WTC11 (cell line): ENCODE results near the gene RAB8B. TPM values are rescaled to one million over a fixed set of nuclear protein-coding genes. Genes with fewer than 3 reads are reported as not detected.

Source experiments
- ATF1 ChIP-seq: sonication (generic); formaldehyde crosslinking; IDR thresholded peaks from 2 replicates; pipeline ENCODE4 v1.8.1; 2023; ENCODE audit warnings: mild to moderate bottlenecking, moderate library complexity, missing genetic modification reagents
- ATF2 ChIP-seq: sonication (generic); formaldehyde crosslinking; IDR thresholded peaks from 2 replicates; pipeline ENCODE4 v1.8.1; 2022; ENCODE audit warnings: low read depth, missing genetic modification reagents, borderline replicate concordance
- CBFB ChIP-seq: sonication (generic); formaldehyde crosslinking; IDR thresholded peaks from 2 replicates; pipeline ENCODE4 v1.8.1; 2022; ENCODE audit warnings: mild to moderate bottlenecking, low read depth, missing genetic modification reagents
- CDX4 ChIP-seq: fragments of 250-450 bp; sonication (Bioruptor Pico); IDR thresholded peaks from 2 replicates; pipeline ENCODE4 v1.9.0; 2021; ENCODE audit warnings: moderate library complexity, mild to moderate bottlenecking, inconsistent platforms, borderline replicate concordance
- CREB1 ChIP-seq: sonication (generic); formaldehyde crosslinking; IDR thresholded peaks from 2 replicates; pipeline ENCODE4 v1.8.0; 2023; ENCODE audit warnings: mild to moderate bottlenecking, missing genetic modification reagents
- EMX1 ChIP-seq: fragments of 250-450 bp; sonication (Bioruptor Pico); IDR thresholded peaks from 2 replicates; pipeline ENCODE4 v1.8.0; 2021; ENCODE audit warnings: mild to moderate bottlenecking
- ESRRA ChIP-seq: sonication (generic); formaldehyde crosslinking; IDR thresholded peaks from 2 replicates; pipeline ENCODE4 v1.8.1; 2022; ENCODE audit warnings: mild to moderate bottlenecking, missing genetic modification reagents, borderline replicate concordance
- ETV6 ChIP-seq: sonication (generic); formaldehyde crosslinking; IDR thresholded peaks from 2 replicates; pipeline ENCODE4 v1.8.1; 2022; ENCODE audit warnings: mild to moderate bottlenecking, missing genetic modification reagents
- GTF2I ChIP-seq: fragments of 250-450 bp; sonication (Bioruptor Pico); conservative IDR thresholded peaks from 2 replicates; pipeline ENCODE4 v1.4.0; 2021; ENCODE audit warnings: mild to moderate bottlenecking
- HMGA2 ChIP-seq: fragments of 250-450 bp; sonication (Bioruptor Pico); IDR thresholded peaks from 2 replicates; pipeline ENCODE4 v1.4.0; 2021; ENCODE audit warnings: mild to moderate bottlenecking, moderate library complexity
- IRF2 ChIP-seq: sonication (generic); formaldehyde crosslinking; IDR thresholded peaks from 2 replicates; pipeline ENCODE4 v1.8.0; 2022; ENCODE audit warnings: low read depth, missing genetic modification reagents, borderline replicate concordance
- JUN ChIP-seq: sonication (generic); formaldehyde crosslinking; IDR thresholded peaks from 2 replicates; pipeline ENCODE4 v1.8.0; 2023; ENCODE audit warnings: mild to moderate bottlenecking, missing genetic modification reagents
- MXD4 ChIP-seq: fragments of 250-450 bp; sonication (Bioruptor Pico); IDR thresholded peaks from 2 replicates; pipeline ENCODE4 v1.8.0; 2021; ENCODE audit warnings: mild to moderate bottlenecking, moderate library complexity, borderline replicate concordance
- NFE2L1 ChIP-seq: sonication (generic); formaldehyde crosslinking; IDR thresholded peaks from 2 replicates; pipeline ENCODE4 v1.8.1; 2023; ENCODE audit warnings: missing genetic modification reagents
- RELA ChIP-seq: sonication (generic); formaldehyde crosslinking; IDR thresholded peaks from 2 replicates; pipeline ENCODE4 v1.8.1; 2022; ENCODE audit warnings: missing genetic modification reagents, mild to moderate bottlenecking, borderline replicate concordance
- RORB ChIP-seq: fragments of 250-450 bp; sonication (Bioruptor Pico); IDR thresholded peaks from 2 replicates; pipeline ENCODE4 v1.9.0; 2021; ENCODE audit warnings: mild to moderate bottlenecking
- SMAD4 ChIP-seq: sonication (generic); formaldehyde crosslinking; IDR thresholded peaks from 2 replicates; pipeline ENCODE4 v1.8.0; 2022; ENCODE audit warnings: mild to moderate bottlenecking, missing genetic modification reagents
- TEAD1 ChIP-seq: sonication (generic); formaldehyde crosslinking; IDR thresholded peaks from 2 replicates; pipeline ENCODE4 v1.8.0; 2022; ENCODE audit warnings: mild to moderate bottlenecking, missing genetic modification reagents
- TEAD4 ChIP-seq: sonication (generic); formaldehyde crosslinking; IDR thresholded peaks from 2 replicates; pipeline ENCODE4 v1.8.0; 2022; ENCODE audit warnings: mild to moderate bottlenecking, missing genetic modification reagents
- USF1 ChIP-seq: sonication (generic); formaldehyde crosslinking; IDR thresholded peaks from 2 replicates; pipeline ENCODE4 v1.8.0; 2022; ENCODE audit warnings: mild to moderate bottlenecking, missing genetic modification reagents
- ZBTB21 ChIP-seq: sonication (generic); formaldehyde crosslinking; IDR thresholded peaks from 2 replicates; pipeline ENCODE4 v1.8.1; 2023; ENCODE audit warnings: mild to moderate bottlenecking, missing genetic modification reagents, borderline replicate concordance
- ZNF121 ChIP-seq: sonication (generic); formaldehyde crosslinking; IDR thresholded peaks from 2 replicates; pipeline ENCODE4 v1.8.0; 2023; ENCODE audit warnings: missing genetic modification reagents
- ZNF396 ChIP-seq: fragments of 250-450 bp; sonication (Bioruptor Pico); IDR thresholded peaks from 2 replicates; pipeline ENCODE4 v1.8.0; 2021; ENCODE audit warnings: mild to moderate bottlenecking, moderate library complexity, borderline replicate concordance
- ZNF671 ChIP-seq: fragments of 250-450 bp; sonication (Bioruptor Pico); IDR thresholded peaks from 2 replicates; pipeline ENCODE4 v1.8.0; 2021; ENCODE audit warnings: mild to moderate bottlenecking
- total RNA-seq: library from RNA; stranded (reverse); gene quantifications from 3 replicates; pipeline ENCODE4 v1.2.3, GENCODE V29; 2021
- TF ChIP-seq, protein P1 (sequence below): sonication (generic); formaldehyde crosslinking; IDR thresholded peaks from 2 replicates; pipeline ENCODE4 v1.8.1; 2022; ENCODE audit warnings: low read depth, mild to moderate bottlenecking, moderate library complexity, missing genetic modification reagents, borderline replicate concordance
- TF ChIP-seq, protein P2 (sequence below): sonication (generic); formaldehyde crosslinking; conservative IDR thresholded peaks from 2 replicates; pipeline ENCODE4 v1.8.1; 2022; ENCODE audit warnings: mild to moderate bottlenecking, missing genetic modification reagents
- TF ChIP-seq, protein P3 (sequence below): fragments of 250-450 bp; sonication (Bioruptor Pico); IDR thresholded peaks from 2 replicates; pipeline ENCODE4 v1.9.0; 2021; ENCODE audit warnings: mild to moderate bottlenecking
- TF ChIP-seq, protein P4 (sequence below): sonication (generic); formaldehyde crosslinking; IDR thresholded peaks from 2 replicates; pipeline ENCODE4 v1.8.1; 2023; ENCODE audit warnings: mild to moderate bottlenecking, missing genetic modification reagents
- TF ChIP-seq, protein P5 (sequence below): sonication (generic); formaldehyde crosslinking; conservative IDR thresholded peaks from 2 replicates; pipeline ENCODE4 v1.8.1; 2023; ENCODE audit warnings: mild to moderate bottlenecking, low read depth, missing genetic modification reagents, moderate library complexity

The RAB8B gene
- total RNA-seq, 1 experiment from 2014 or later, result 32.5 TPM

- TF ChIP-seq USF1 (CRISPR knock-in tag) (no peak), SMAD4 (CRISPR knock-in tag) (no peak), GTF2I (CRISPR knock-in tag) (no peak), RELA (CRISPR knock-in tag) (0 out of 2 replicates have a peak, but pooled peaks have one; percentile 26), NFE2L1 (CRISPR knock-in tag) (0 out of 2 replicates have a peak, but pooled peaks have one; percentile 18), ZNF121 (peak; percentile 75), HMGA2 (CRISPR knock-in tag) (no peak), ETV6 (peak; percentile 79; the same call in 1 of the 2 replicates), CREB1 (CRISPR knock-in tag) (no peak; the same call in 1 of the 2 replicates), ZNF396 (CRISPR knock-in tag) (no peak), RORB (CRISPR knock-in tag) (no peak), ZNF671 (no peak), TEAD1 (no peak), TEAD4 (CRISPR knock-in tag) (no peak), ATF2 (CRISPR knock-in tag) (no peak), CDX4 (CRISPR knock-in tag) (no peak), IRF2 (CRISPR knock-in tag) (no peak), CBFB (0 out of 2 replicates have a peak, but pooled peaks have one; percentile 75), ESRRA (CRISPR knock-in tag) (no peak; the same call in 1 of the 2 replicates), EMX1 (CRISPR knock-in tag) (no peak), JUN (CRISPR knock-in tag) (no peak), ATF1 (no peak), ZBTB21 (CRISPR knock-in tag) (no peak), MXD4 (CRISPR knock-in tag) (no peak)
- TF ChIP-seq, protein P1, sequence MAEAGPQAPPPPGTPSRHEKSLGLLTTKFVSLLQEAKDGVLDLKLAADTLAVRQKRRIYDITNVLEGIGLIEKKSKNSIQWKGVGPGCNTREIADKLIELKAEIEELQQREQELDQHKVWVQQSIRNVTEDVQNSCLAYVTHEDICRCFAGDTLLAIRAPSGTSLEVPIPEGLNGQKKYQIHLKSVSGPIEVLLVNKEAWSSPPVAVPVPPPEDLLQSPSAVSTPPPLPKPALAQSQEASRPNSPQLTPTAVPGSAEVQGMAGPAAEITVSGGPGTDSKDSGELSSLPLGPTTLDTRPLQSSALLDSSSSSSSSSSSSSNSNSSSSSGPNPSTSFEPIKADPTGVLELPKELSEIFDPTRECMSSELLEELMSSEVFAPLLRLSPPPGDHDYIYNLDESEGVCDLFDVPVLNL (CRISPR knock-in tag), result no peak
- TF ChIP-seq, protein P2, sequence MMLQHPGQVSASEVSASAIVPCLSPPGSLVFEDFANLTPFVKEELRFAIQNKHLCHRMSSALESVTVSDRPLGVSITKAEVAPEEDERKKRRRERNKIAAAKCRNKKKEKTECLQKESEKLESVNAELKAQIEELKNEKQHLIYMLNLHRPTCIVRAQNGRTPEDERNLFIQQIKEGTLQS (CRISPR knock-in tag), result no peak
- TF ChIP-seq, protein P3, sequence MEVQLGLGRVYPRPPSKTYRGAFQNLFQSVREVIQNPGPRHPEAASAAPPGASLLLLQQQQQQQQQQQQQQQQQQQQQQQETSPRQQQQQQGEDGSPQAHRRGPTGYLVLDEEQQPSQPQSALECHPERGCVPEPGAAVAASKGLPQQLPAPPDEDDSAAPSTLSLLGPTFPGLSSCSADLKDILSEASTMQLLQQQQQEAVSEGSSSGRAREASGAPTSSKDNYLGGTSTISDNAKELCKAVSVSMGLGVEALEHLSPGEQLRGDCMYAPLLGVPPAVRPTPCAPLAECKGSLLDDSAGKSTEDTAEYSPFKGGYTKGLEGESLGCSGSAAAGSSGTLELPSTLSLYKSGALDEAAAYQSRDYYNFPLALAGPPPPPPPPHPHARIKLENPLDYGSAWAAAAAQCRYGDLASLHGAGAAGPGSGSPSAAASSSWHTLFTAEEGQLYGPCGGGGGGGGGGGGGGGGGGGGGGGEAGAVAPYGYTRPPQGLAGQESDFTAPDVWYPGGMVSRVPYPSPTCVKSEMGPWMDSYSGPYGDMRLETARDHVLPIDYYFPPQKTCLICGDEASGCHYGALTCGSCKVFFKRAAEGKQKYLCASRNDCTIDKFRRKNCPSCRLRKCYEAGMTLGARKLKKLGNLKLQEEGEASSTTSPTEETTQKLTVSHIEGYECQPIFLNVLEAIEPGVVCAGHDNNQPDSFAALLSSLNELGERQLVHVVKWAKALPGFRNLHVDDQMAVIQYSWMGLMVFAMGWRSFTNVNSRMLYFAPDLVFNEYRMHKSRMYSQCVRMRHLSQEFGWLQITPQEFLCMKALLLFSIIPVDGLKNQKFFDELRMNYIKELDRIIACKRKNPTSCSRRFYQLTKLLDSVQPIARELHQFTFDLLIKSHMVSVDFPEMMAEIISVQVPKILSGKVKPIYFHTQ, result no peak
- TF ChIP-seq, protein P4, sequence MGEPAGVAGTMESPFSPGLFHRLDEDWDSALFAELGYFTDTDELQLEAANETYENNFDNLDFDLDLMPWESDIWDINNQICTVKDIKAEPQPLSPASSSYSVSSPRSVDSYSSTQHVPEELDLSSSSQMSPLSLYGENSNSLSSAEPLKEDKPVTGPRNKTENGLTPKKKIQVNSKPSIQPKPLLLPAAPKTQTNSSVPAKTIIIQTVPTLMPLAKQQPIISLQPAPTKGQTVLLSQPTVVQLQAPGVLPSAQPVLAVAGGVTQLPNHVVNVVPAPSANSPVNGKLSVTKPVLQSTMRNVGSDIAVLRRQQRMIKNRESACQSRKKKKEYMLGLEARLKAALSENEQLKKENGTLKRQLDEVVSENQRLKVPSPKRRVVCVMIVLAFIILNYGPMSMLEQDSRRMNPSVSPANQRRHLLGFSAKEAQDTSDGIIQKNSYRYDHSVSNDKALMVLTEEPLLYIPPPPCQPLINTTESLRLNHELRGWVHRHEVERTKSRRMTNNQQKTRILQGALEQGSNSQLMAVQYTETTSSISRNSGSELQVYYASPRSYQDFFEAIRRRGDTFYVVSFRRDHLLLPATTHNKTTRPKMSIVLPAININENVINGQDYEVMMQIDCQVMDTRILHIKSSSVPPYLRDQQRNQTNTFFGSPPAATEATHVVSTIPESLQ (CRISPR knock-in tag), result no peak
- TF ChIP-seq, protein P5, sequence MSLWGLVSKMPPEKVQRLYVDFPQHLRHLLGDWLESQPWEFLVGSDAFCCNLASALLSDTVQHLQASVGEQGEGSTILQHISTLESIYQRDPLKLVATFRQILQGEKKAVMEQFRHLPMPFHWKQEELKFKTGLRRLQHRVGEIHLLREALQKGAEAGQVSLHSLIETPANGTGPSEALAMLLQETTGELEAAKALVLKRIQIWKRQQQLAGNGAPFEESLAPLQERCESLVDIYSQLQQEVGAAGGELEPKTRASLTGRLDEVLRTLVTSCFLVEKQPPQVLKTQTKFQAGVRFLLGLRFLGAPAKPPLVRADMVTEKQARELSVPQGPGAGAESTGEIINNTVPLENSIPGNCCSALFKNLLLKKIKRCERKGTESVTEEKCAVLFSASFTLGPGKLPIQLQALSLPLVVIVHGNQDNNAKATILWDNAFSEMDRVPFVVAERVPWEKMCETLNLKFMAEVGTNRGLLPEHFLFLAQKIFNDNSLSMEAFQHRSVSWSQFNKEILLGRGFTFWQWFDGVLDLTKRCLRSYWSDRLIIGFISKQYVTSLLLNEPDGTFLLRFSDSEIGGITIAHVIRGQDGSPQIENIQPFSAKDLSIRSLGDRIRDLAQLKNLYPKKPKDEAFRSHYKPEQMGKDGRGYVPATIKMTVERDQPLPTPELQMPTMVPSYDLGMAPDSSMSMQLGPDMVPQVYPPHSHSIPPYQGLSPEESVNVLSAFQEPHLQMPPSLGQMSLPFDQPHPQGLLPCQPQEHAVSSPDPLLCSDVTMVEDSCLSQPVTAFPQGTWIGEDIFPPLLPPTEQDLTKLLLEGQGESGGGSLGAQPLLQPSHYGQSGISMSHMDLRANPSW (CRISPR knock-in tag), result no peak
Observed at GRCh38 chr15:63157118-63157843, 32.1 kb upstream of the RAB8B start, which contains the start of gene RPS27L (continued).
